ENCODE results near the gene CCL17.

Gene CCL17

GRCh38 chr16:57401943-57402640 lies 2.5 kb upstream of the CCL17 start:
- no peak for FAIRE-seq

- no peak for FAIRE-seq
Observed at GRCh38 chr16:57405097-57405496, 530 bp downstream of the CCL17 start.

DNA sequence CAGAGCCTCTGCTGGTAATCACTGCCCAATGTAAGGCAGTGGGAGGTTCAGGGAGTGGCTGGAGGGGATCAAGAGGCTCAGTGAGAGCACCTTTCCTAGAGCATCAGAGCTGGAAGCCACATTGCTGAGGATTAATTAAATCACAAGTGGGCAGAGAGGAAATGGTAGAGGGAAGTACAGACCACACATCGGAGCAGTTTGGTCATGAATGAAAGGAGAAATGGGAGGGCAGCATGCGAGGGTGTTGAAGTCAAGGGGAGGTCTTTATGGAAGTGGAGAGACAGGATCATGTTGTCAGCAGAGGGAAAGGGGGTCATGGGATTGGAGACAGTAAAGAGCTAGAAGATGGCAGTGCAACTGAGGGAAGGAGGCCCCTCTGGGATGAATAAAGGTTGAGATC lies 2.3 kb downstream of the CCL17 start:
- FAIRE-seq: no peak

GRCh38 chr16:57407521-57408353 lies 3.2 kb downstream of the CCL17 start:
- no peak for FAIRE-seq

DNA sequence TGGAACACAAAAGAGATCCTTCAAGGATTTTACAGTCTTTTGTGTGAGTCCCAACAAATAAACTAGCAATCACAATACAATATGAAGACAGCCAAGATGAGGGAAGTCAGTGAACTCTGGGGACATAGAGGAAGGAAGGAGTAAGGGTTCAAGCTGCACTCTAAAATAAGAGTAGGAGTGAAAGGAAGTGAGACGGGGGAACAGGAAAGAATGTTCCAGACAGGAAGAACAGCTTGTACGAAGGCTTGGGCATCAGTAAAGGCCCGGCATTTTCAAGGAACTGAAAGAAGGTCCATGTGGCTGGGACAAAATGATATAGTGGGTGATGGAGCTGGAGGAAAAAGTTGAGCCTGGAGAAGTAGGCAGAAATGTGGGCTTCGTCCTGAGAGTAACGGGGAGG lies 4.5 kb downstream of the CCL17 start:
- FAIRE-seq: no peak

GRCh38 chr16:57409870-57410587 lies 5.5 kb downstream of the CCL17 start:
- no peak for FAIRE-seq

- no peak for FAIRE-seq
Observed at GRCh38 chr16:57411362-57411976, 6.9 kb downstream of the CCL17 start.

- FAIRE-seq: no peak
Observed at GRCh38 chr16:57412584-57412983, 8.0 kb downstream of the CCL17 start.

GRCh38 chr16:57413301-57413730 lies 8.7 kb downstream of the CCL17 start:
- no peak for FAIRE-seq

DNA sequence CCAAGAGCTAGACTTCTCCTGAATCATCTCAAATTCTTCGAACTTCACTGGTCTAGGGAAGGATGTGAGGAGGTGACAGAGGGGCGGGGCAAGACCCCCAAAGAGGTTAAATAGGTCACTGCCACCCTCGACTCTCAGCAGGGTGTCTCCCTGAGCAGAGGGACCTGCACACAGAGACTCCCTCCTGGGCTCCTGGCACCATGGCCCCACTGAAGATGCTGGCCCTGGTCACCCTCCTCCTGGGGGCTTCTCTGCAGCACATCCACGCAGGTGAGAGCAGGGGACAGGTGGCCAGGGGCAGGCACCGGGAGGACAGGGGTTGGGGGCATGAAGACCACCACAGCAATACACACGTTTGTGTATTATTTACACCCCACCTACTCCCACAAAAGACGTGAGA lies 9.2 kb downstream of the CCL17 start:
- FAIRE-seq: no peak

- no peak for FAIRE-seq
Observed at GRCh38 chr16:57416084-57416483, 11.5 kb downstream of the CCL17 start.

DNA sequence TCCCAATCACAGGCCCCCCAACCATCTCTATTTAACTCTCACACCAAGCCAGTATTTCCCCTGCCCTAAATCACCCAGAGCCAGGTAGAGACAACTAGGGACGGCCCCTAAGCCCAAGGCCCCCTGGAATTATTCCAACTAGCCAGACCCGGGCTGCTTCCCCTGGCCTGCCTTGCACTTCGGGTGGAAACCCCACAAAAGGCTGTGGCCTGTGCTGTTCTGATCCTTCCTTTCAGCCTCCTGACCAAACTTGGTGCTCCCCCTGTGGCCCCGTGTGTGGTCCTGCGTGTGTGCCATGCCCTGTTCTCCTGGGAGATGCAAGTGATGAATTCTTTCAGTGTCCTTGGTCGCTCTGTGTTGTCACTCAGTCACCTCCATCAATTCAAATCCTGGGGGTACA lies 14.9 kb downstream of the CCL17 start:
- no peak for FAIRE-seq

- no peak for FAIRE-seq
Observed at GRCh38 chr16:57422026-57422944, 17.7 kb downstream of the CCL17 start.

DNA sequence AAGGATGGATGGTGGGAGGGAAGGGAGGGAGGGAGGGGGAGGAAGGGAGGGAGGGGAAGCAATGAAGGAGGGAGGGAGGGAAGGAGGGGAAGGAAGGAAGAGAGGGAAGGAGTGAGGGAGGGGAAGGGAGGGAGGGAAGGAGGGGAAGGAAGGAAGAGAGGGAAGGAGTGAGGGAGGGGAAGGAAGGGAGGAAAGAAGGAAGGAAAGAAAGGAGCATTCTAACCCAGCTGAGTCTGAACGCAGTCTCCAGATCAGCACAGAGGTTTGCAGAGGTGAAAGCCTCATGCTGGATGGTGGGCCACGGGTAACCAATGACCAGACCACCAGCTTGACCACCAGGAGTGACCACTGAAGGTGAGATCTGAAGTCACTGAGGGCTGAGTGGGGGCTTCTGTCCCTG lies 18.6 kb downstream of the CCL17 start:
- no peak for FAIRE-seq

DNA sequence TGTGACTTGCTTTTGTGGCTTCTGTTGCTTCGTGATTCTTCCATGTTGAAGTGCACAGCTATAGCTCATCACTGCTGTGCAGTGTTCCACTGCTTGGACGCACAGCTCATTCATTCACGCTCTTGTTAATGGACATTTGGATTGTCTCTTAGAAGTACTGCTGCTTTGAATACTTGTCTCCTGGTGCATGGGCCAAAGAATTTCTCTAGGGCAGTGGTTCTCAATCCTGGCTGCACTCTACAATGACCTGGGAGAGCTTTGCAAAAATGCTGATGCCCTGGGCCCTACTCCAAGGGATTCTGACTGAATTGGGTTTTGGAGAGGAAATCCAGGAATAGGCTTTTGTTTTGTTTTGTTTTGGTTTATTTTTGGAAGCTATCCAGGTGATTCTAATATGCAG lies 20.0 kb downstream of the CCL17 start:
- no peak for FAIRE-seq

DNA sequence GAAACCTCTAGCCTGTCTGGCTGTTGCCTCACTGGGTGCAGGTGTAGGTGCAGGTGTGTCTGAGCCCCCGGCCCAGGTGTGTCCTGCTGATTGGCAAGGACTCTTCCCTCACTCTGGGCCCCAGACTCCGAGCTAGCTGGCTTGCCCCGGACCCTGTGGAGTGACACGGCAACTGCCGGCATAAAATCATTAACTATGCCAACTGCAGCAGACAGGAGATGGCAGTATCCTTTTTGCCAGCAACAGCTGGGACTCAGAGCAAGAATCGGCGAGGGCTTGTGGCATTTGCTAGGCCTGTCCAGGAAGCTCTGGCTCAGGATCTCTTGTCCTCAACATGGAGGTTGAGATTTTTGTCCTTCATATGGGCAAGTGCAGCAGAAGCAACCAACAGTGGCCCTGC lies 21.8 kb downstream of the CCL17 start:
- no peak for FAIRE-seq

GRCh38 chr16:57427307-57427706 lies 22.7 kb downstream of the CCL17 start:
- no peak for FAIRE-seq

DNA sequence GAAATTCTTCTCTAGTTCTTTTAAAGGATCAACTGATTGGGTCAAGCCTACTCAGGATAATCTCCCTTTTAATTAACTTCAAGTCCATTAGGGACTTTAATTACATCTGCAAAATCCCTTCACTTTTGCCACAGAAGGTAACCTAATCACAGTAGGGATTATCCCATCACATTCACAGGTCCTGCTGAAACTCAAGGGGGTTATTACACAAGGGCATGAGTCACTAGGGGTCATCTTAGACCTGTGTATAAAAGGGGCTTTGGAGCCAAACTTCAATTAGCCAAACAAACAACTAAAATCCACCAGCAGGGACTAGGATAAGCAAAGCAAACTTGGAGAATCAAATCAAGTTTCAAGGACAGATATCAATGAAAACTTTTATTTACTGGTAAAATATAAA lies 23.3 kb downstream of the CCL17 start:
- no peak for FAIRE-seq

DNA sequence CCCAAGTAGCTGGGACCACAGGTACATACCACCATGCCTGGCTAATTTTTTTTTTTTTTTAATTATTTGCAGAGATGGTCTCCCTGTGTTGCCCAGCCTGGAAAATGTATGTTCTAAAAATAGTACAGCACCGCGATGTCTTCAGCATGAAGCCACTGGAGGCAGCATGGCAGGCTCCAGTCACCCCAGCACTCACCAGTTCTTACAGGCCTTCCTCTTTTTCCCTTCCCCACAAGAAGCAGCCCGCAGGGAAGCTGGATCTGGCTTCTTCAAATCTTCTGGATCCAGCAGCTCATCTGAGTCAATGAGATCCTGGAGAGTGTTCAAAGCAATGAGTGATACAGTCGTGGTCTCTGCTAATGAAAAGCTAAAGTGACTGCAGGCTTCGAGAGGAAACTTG lies 26.4 kb downstream of the CCL17 start:
- no peak for FAIRE-seq

GRCh38 chr16:57432505-57432904 lies 27.9 kb downstream of the CCL17 start:
- no peak for FAIRE-seq

GRCh38 chr16:57432989-57433388 lies 28.4 kb downstream of the CCL17 start:
- no peak for FAIRE-seq

- FAIRE-seq: no peak
Observed at GRCh38 chr16:57434003-57434402, 29.4 kb downstream of the CCL17 start.
